ENCODE data around the gene EDNRB. TPM values are rescaled to one million over a fixed set of nuclear protein-coding genes. Genes with fewer than 3 reads are reported as not detected.

EDNRB gene
- total and polyA plus RNA-seq, 2 of the 8 experiments (the other 6 are each of a cell fraction or from before 2014, with no cell fraction given): 15.8 to 73.2 TPM

- TF ChIP-seq MAFK (IDR thresholded peaks at IDR 0.05; ENCODE audit: low read depth, low read length) (no peak), CHD2 (IDR thresholded peaks at IDR 0.05; ENCODE audit: low read length) (no peak), YY1 (IDR thresholded peaks at IDR 0.05; ENCODE audit: low read depth, low read length) (no peak), TBP (IDR thresholded peaks at IDR 0.05; ENCODE audit: low read depth, low read length) (no peak), SP1 (IDR thresholded peaks at IDR 0.05; ENCODE audit: low read depth, low read length) (no peak)
- TF ChIP-seq, protein P1, sequence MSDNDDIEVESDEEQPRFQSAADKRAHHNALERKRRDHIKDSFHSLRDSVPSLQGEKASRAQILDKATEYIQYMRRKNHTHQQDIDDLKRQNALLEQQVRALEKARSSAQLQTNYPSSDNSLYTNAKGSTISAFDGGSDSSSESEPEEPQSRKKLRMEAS (IDR thresholded peaks at IDR 0.05): no peak
Observed at GRCh38 chr13:77866971-77867370, 51.7 kb downstream of the EDNRB start (continued).

Data from H1 (cell line).